DMS 273 treated with DMSO at 0.1 percent for 48 hours (cell line): ENCODE results near the gene ITPR1.

ENCODE experiments used
- DNase-seq: peaks from one replicate; lab custom pipeline; 2025; lab: John Stamatoyannopoulos, UW

Gene ITPR1

GRCh38 chr3:4533489-4534443 is 40.6 kb downstream of the ITPR1 start:
- peak; percentile 68 for DNase-seq

GRCh38 chr3:4534906-4535305 is 41.8 kb downstream of the ITPR1 start:
- no peak for DNase-seq

GRCh38 chr3:4536260-4536659 is 43.1 kb downstream of the ITPR1 start:
- DNase-seq, result no peak

- no peak for DNase-seq
Measured at GRCh38 chr3:4540267-4540666, 47.1 kb downstream of the ITPR1 start.

- no peak for DNase-seq
Measured at GRCh38 chr3:4543110-4543509, 50.0 kb downstream of the ITPR1 start.

GRCh38 chr3:4546346-4547178 is 53.4 kb downstream of the ITPR1 start:
- no peak for DNase-seq

GRCh38 chr3:4547799-4548198 is 54.7 kb downstream of the ITPR1 start:
- DNase-seq, result no peak

GRCh38 chr3:4548356-4548755 is 55.2 kb downstream of the ITPR1 start:
- no peak for DNase-seq

GRCh38 chr3:4548780-4549179 is 55.6 kb downstream of the ITPR1 start:
- DNase-seq, result no peak

GRCh38 chr3:4549896-4550295 is 56.7 kb downstream of the ITPR1 start:
- no peak for DNase-seq

- no peak for DNase-seq
Measured at GRCh38 chr3:4551051-4551711, 58.0 kb downstream of the ITPR1 start.

GRCh38 chr3:4551794-4552442 is 58.8 kb downstream of the ITPR1 start:
- DNase-seq, result no peak

GRCh38 chr3:4552811-4553210 is 59.7 kb downstream of the ITPR1 start:
- DNase-seq, result no peak

GRCh38 chr3:4561661-4562060 is 68.5 kb downstream of the ITPR1 start:
- no peak for DNase-seq

- DNase-seq, result no peak
Measured at GRCh38 chr3:4562595-4562994, 69.4 kb downstream of the ITPR1 start.

GRCh38 chr3:4564270-4564669 is 71.1 kb downstream of the ITPR1 start:
- DNase-seq, result no peak

- DNase-seq, result no peak
Measured at GRCh38 chr3:4564928-4565586, 71.9 kb downstream of the ITPR1 start.

GRCh38 chr3:4565809-4566501 is 72.8 kb downstream of the ITPR1 start:
- DNase-seq, result no peak

- no peak for DNase-seq
Measured at GRCh38 chr3:4568841-4569240, 75.7 kb downstream of the ITPR1 start.

- DNase-seq, result no peak
Measured at GRCh38 chr3:4570840-4571621, 77.9 kb downstream of the ITPR1 start.
